Activated CD4-positive, alpha-beta memory T cell treated with anti-CD3 and anti-CD28 coated beads for 36 hours (primary cell): ENCODE results near the gene SLC27A3. TPM values are rescaled to one million over a fixed set of nuclear protein-coding genes. Genes with fewer than 3 reads are reported as not detected.
"Not testable (repeated sequence)": the region's sequence is repeated elsewhere in the genome, so short reads cannot be mapped to it uniquely, and the experiment has no call there.

ENCODE experiments used
- CTCF ChIA-PET: fragments of 350-600 bp; sonication (Branson Sonifier 250); formaldehyde crosslinking; loops from one replicate; lab custom pipeline; 2021; ENCODE audit warnings: antibody characterized with exemption, inconsistent platforms; lab: Charles Lee
- POLR2A ChIA-PET: fragments of 350-600 bp; sonication (Branson Sonifier 250); formaldehyde crosslinking; loops from one replicate; lab custom pipeline; 2021; ENCODE audit warnings: antibody characterized with exemption; lab: Charles Lee
- DNase-seq: peaks from one replicate; pipeline ENCODE4 v3.0.0-alpha.2; 2020
- H3K27ac Mint-ChIP-seq: one replicate; pipeline ENCODE4 v1.8.0; 2021; ENCODE audit warnings: mixed read lengths
- H3K27me3 Mint-ChIP-seq: one replicate; pipeline ENCODE4 v1.8.0; 2021; ENCODE audit warnings: mixed read lengths
- H3K36me3 Mint-ChIP-seq: one replicate; pipeline ENCODE4 v1.8.0; 2021; ENCODE audit warnings: mixed read lengths
- H3K4me1 Mint-ChIP-seq: one replicate; pipeline ENCODE4 v1.8.0; 2021; ENCODE audit warnings: low read depth, mixed read lengths
- H3K4me3 Mint-ChIP-seq: one replicate; pipeline ENCODE4 v1.8.0; 2021; ENCODE audit warnings: mild to moderate bottlenecking, mixed read lengths
- H3K9me3 Mint-ChIP-seq: one replicate; pipeline ENCODE4 v1.8.0; 2021; ENCODE audit warnings: mixed read lengths
- intact Hi-C: fragments of 100-400 bp; cut with micrococcal nuclease; formaldehyde crosslinking; loops from one replicate; pipeline ENCODE4 v1.15.1; 2023
- total RNA-seq, 2 experiments: library from RNA; stranded (reverse); gene quantifications; one replicate each; pipeline ENCODE4 v1.2.3, GENCODE V29; 2021

Gene SLC27A3
- total RNA-seq, 2 experiments from 2014 or later = 5.9 to 7.8 TPM

- H3K27ac Mint-ChIP-seq = no peak overlapping the region
- POLR2A ChIA-PET = no interaction called here
- peaks cover 24% of the 10 kb centered on the region for H3K4me1 Mint-ChIP-seq
- H3K36me3 Mint-ChIP-seq = peaks cover 42% of the 10 kb centered on the region
- CTCF ChIA-PET = interaction anchor here (0.6 kb wide), 1 partner anchor 66 kb away, joined by 3 read pairs; no protein-coding TSS in a partner anchor
- H3K27me3 Mint-ChIP-seq = no peaks in the 10 kb centered on the region
- no peaks in the 10 kb centered on the region for H3K9me3 Mint-ChIP-seq
- no peak overlapping the region for H3K4me3 Mint-ChIP-seq
- intact Hi-C loops = no loop called here
- DNase-seq = no peak
Measured at GRCh38 chr1:153746174-153746573, 29.0 kb upstream of the SLC27A3 start.

- no peak for DNase-seq
- Mint-ChIP-seq H3K9me3 (no peaks in the 10 kb centered on the region), H3K4me1 (peaks cover 3% of the 10 kb centered on the region), H3K27me3 (no peaks in the 10 kb centered on the region), H3K36me3 (peaks cover 38% of the 10 kb centered on the region), H3K27ac (no peak overlapping the region), H3K4me3 (no peak overlapping the region)
- POLR2A ChIA-PET = no interaction called here
- CTCF ChIA-PET = interaction anchor here (0.6 to 2.4 kb wide), 13 partner anchors 10 to 238 kb away, joined by 3 to 15 read pairs (median 4); partner anchors contain the start of gene NPR1
- intact Hi-C loops = loop anchor here (1.0 kb wide), 2 partner anchors 72 to 240 kb away; no protein-coding TSS in a partner anchor
Measured at GRCh38 chr1:153748903-153749302, 26.3 kb upstream of the SLC27A3 start.

- Mint-ChIP-seq H3K4me3 (no peak overlapping the region), H3K27me3 (no peaks in the 10 kb centered on the region), H3K9me3 (no peaks in the 10 kb centered on the region), H3K27ac (no peak overlapping the region), H3K36me3 (peaks cover 39% of the 10 kb centered on the region), H3K4me1 (peaks cover 3% of the 10 kb centered on the region)
- intact Hi-C loops = loop anchor here (1.0 kb wide), 2 partner anchors 72 to 240 kb away; no protein-coding TSS in a partner anchor
- CTCF ChIA-PET = interaction anchor here (0.6 to 2.4 kb wide), 14 partner anchors 11 to 239 kb away, joined by 3 to 15 read pairs (median 4); partner anchors contain the start of gene RAB13
- peak; percentile 88 for DNase-seq
- POLR2A ChIA-PET = no interaction called here
Measured at GRCh38 chr1:153749408-153750005, 25.7 kb upstream of the SLC27A3 start.

- H3K36me3 Mint-ChIP-seq = peaks cover 41% of the 10 kb centered on the region
- ChIA-PET POLR2A (no interaction called here), CTCF (interaction anchor here (0.6 to 2.4 kb wide), 11 partner anchors 15 to 240 kb away, joined by 3 to 11 read pairs (median 4); partner anchors contain the start of genes NPR1 and RAB13)
- H3K4me3 Mint-ChIP-seq = no peak overlapping the region
- H3K27ac Mint-ChIP-seq = no peak overlapping the region
- intact Hi-C loops = no loop called here
- peaks cover 3% of the 10 kb centered on the region for H3K4me1 Mint-ChIP-seq
- DNase-seq = no peak
- H3K9me3 Mint-ChIP-seq = no peaks in the 10 kb centered on the region
- no peaks in the 10 kb centered on the region for H3K27me3 Mint-ChIP-seq
Measured at GRCh38 chr1:153750026-153750995, 24.9 kb upstream of the SLC27A3 start.

GRCh38 chr1:153752072-153752471 lies 23.1 kb upstream of the SLC27A3 start:
- Mint-ChIP-seq H3K4me1 (peaks cover 3% of the 10 kb centered on the region), H3K4me3 (no peak overlapping the region), H3K36me3 (peaks cover 44% of the 10 kb centered on the region), H3K9me3 (no peaks in the 10 kb centered on the region), H3K27me3 (no peaks in the 10 kb centered on the region), H3K27ac (no peak overlapping the region)
- ChIA-PET CTCF (interaction anchor here (0.6 to 1.1 kb wide), 2 partner anchors 13 to 15 kb away, joined by 3 read pairs; no protein-coding TSS in a partner anchor), POLR2A (no interaction called here)
- intact Hi-C loops = no loop called here
- no peak for DNase-seq

GRCh38 chr1:153752571-153753195 lies 22.5 kb upstream of the SLC27A3 start:
- H3K4me3 Mint-ChIP-seq = no peak overlapping the region
- H3K36me3 Mint-ChIP-seq = peaks cover 45% of the 10 kb centered on the region
- no peak for DNase-seq
- ChIA-PET POLR2A (no interaction called here), CTCF (interaction anchor here (1.1 kb wide), 1 partner anchor 13 kb away, joined by 3 read pairs; no protein-coding TSS in a partner anchor)
- H3K27me3 Mint-ChIP-seq = no peaks in the 10 kb centered on the region
- peaks cover 3% of the 10 kb centered on the region for H3K4me1 Mint-ChIP-seq
- intact Hi-C loops = no loop called here
- H3K27ac Mint-ChIP-seq = no peak overlapping the region
- no peaks in the 10 kb centered on the region for H3K9me3 Mint-ChIP-seq

- no peak overlapping the region for H3K27ac Mint-ChIP-seq
- H3K36me3 Mint-ChIP-seq = peaks cover 43% of the 10 kb centered on the region
- ChIA-PET POLR2A (interaction anchor here (1.2 kb wide), 1 partner anchor 9 kb away, joined by 3 read pairs; no protein-coding TSS in a partner anchor), CTCF (interaction anchor here (0.7 to 2.1 kb wide), 3 partner anchors 72 to 243 kb away, joined by 3 to 10 read pairs (median 4); partner anchors contain the start of gene NPR1)
- intact Hi-C loops = no loop called here
- H3K27me3 Mint-ChIP-seq = no peaks in the 10 kb centered on the region
- no peaks in the 10 kb centered on the region for H3K9me3 Mint-ChIP-seq
- DNase-seq = no peak
- H3K4me1 Mint-ChIP-seq = peaks cover 3% of the 10 kb centered on the region
- H3K4me3 Mint-ChIP-seq = no peak overlapping the region
Measured at GRCh38 chr1:153754266-153754665, 20.9 kb upstream of the SLC27A3 start.

GRCh38 chr1:153760440-153760839 lies 14.8 kb upstream of the SLC27A3 start:
- Mint-ChIP-seq H3K9me3 (no peaks in the 10 kb centered on the region), H3K4me1 (no peaks in the 10 kb centered on the region), H3K4me3 (no peak overlapping the region), H3K27me3 (no peaks in the 10 kb centered on the region), H3K36me3 (peaks cover 31% of the 10 kb centered on the region), H3K27ac (no peak overlapping the region)
- intact Hi-C loops = no loop called here
- CTCF ChIA-PET = no interaction called here
- POLR2A ChIA-PET = no interaction called here
- DNase-seq = no peak

GRCh38 chr1:153763365-153764225 lies 11.6 kb upstream of the SLC27A3 start:
- Mint-ChIP-seq H3K27me3 (no peaks in the 10 kb centered on the region), H3K9me3 (no peaks in the 10 kb centered on the region), H3K4me1 (no peaks in the 10 kb centered on the region), H3K27ac (no peak overlapping the region), H3K36me3 (peaks cover 40% of the 10 kb centered on the region), H3K4me3 (no peak overlapping the region)
- POLR2A ChIA-PET = interaction anchor here (0.9 to 1.0 kb wide), 2 partner anchors 9 to 12 kb away, joined by 3 to 4 read pairs; partner anchors contain the start of gene SLC27A3
- intact Hi-C loops = no loop called here
- no peak for DNase-seq
- CTCF ChIA-PET = interaction anchor here (0.8 to 1.9 kb wide), 2 partner anchors 12 to 253 kb away, joined by 4 read pairs; partner anchors contain the start of gene SLC27A3

- Mint-ChIP-seq H3K4me3 (no peak overlapping the region), H3K27me3 (no peaks in the 10 kb centered on the region), H3K4me1 (no peaks in the 10 kb centered on the region), H3K9me3 (no peaks in the 10 kb centered on the region), H3K36me3 (peaks cover 43% of the 10 kb centered on the region), H3K27ac (no peak overlapping the region)
- DNase-seq = no peak
- ChIA-PET CTCF (interaction anchor here (0.8 to 1.9 kb wide), 2 partner anchors 11 to 254 kb away, joined by 4 read pairs; partner anchors contain the start of gene SLC27A3), POLR2A (no interaction called here)
- intact Hi-C loops = no loop called here
Measured at GRCh38 chr1:153764310-153764709, 10.9 kb upstream of the SLC27A3 start.

- intact Hi-C loops, H3K4me1 Mint-ChIP-seq, H3K9me3 Mint-ChIP-seq, H3K27me3 Mint-ChIP-seq, DNase-seq, CTCF ChIA-PET, H3K27ac Mint-ChIP-seq, H3K4me3 Mint-ChIP-seq, POLR2A ChIA-PET: not testable (repeated sequence)
- H3K36me3 Mint-ChIP-seq = peaks cover 34% of the 10 kb centered on the region
Measured at GRCh38 chr1:153766663-153767062, 8.5 kb upstream of the SLC27A3 start.
